ENCODE results near the gene PPIP5K2. TPM values are rescaled to one million over a fixed set of nuclear protein-coding genes. Genes with fewer than 3 reads are reported as not detected.

The PPIP5K2 gene
- total and polyA plus RNA-seq, 9 donors, result 17.8 to 63.3 (median 45.4) TPM

- no peak overlapping the region for H3K27ac ChIP-seq
- TF ChIP-seq CTCF (IDR thresholded peaks at IDR 0.05), result no peak
- TF ChIP-seq EP300 (IDR thresholded peaks at IDR 0.05), result no peak
- TF ChIP-seq POLR2A (IDR thresholded peaks at IDR 0.05), result no peak
- H3K27me3 ChIP-seq, result no peaks in the 10 kb centered on the region
- H3K4me1 ChIP-seq (ENCODE audit: insufficient read depth), result no peaks in the 10 kb centered on the region
- intact Hi-C loops (cut with DNase I), result no loop called here
- H3K9me3 ChIP-seq, result no peaks in the 10 kb centered on the region
- no peak for DNase-seq
- no peak overlapping the region for H3K4me3 ChIP-seq
- H3K36me3 ChIP-seq, result no peaks in the 10 kb centered on the region
Observed at GRCh38 chr5:103244398-103244797, 124.3 kb downstream of the PPIP5K2 start.

- no peaks in the 10 kb centered on the region for H3K9me3 ChIP-seq
- H3K27me3 ChIP-seq, result no peaks in the 10 kb centered on the region
- DNase-seq, result no peak
- 92 to 95% (median 94%) methylated on average over 4 of the region's 4 CpGs for WGBS, 3 donors
- no peaks in the 10 kb centered on the region for H3K4me1 ChIP-seq (ENCODE audit: insufficient read depth)
- no peak overlapping the region for H3K4me3 ChIP-seq
- intact Hi-C loops (cut with DNase I), result no loop called here
- no peaks in the 10 kb centered on the region for H3K36me3 ChIP-seq
- no peak overlapping the region for H3K27ac ChIP-seq
- TF ChIP-seq CTCF (IDR thresholded peaks at IDR 0.05), result no peak
- no peak for TF ChIP-seq EP300 (IDR thresholded peaks at IDR 0.05)
- TF ChIP-seq POLR2A (IDR thresholded peaks at IDR 0.05), result no peak
Observed at GRCh38 chr5:103245761-103246160, 125.7 kb downstream of the PPIP5K2 start.

- intact Hi-C loops (cut with DNase I), result no loop called here
- H3K9me3 ChIP-seq, result no peaks in the 10 kb centered on the region
- TF ChIP-seq EP300 (IDR thresholded peaks at IDR 0.05), result no peak
- no peak for TF ChIP-seq CTCF (IDR thresholded peaks at IDR 0.05)
- no peak for TF ChIP-seq POLR2A (IDR thresholded peaks at IDR 0.05)
- no peak overlapping the region for H3K27ac ChIP-seq
- no peak overlapping the region for H3K4me3 ChIP-seq
- 91 to 100% (median 97%) methylated on average over 1 of the region's 1 CpG for WGBS, 3 donors
- no peaks in the 10 kb centered on the region for H3K4me1 ChIP-seq (ENCODE audit: insufficient read depth)
- no peaks in the 10 kb centered on the region for H3K27me3 ChIP-seq
- H3K36me3 ChIP-seq, result no peaks in the 10 kb centered on the region
- no peak for DNase-seq
Observed at GRCh38 chr5:103247118-103247517, 127.0 kb downstream of the PPIP5K2 start.

- no peak for TF ChIP-seq CTCF (IDR thresholded peaks at IDR 0.05)
- TF ChIP-seq EP300 (IDR thresholded peaks at IDR 0.05), result no peak
- no peak for TF ChIP-seq POLR2A (IDR thresholded peaks at IDR 0.05)
- Histone ChIP-seq H3K4me3 (no peak overlapping the region), H3K36me3 (no peaks in the 10 kb centered on the region), H3K9me3 (no peaks in the 10 kb centered on the region), H3K27ac (no peak overlapping the region), H3K4me1 (ENCODE audit: insufficient read depth) (no peaks in the 10 kb centered on the region), H3K27me3 (no peaks in the 10 kb centered on the region)
- no peak for DNase-seq
- intact Hi-C loops (cut with DNase I), result no loop called here
- WGBS, 3 donors, result 88 to 91% (median 89%) methylated on average over 2 of the region's 2 CpGs
Observed at GRCh38 chr5:103249068-103249467, 129.0 kb downstream of the PPIP5K2 start.

- DNase-seq, result no peak
- no peak for TF ChIP-seq POLR2A (IDR thresholded peaks at IDR 0.05)
- no peak for TF ChIP-seq CTCF (IDR thresholded peaks at IDR 0.05)
- no peak for TF ChIP-seq EP300 (IDR thresholded peaks at IDR 0.05)
- no peak overlapping the region for H3K27ac ChIP-seq
- no peaks in the 10 kb centered on the region for H3K27me3 ChIP-seq
- no peaks in the 10 kb centered on the region for H3K4me1 ChIP-seq (ENCODE audit: insufficient read depth)
- intact Hi-C loops (cut with DNase I), result loop anchor here in 1 of 4 donors (5.0 kb wide), 1 partner anchor 298 kb away; no protein-coding TSS in a partner anchor
- H3K36me3 ChIP-seq, result no peaks in the 10 kb centered on the region
- H3K9me3 ChIP-seq, result no peaks in the 10 kb centered on the region
- H3K4me3 ChIP-seq, result no peak overlapping the region
- WGBS, 3 donors, result 0 to 97% (median 0%) methylated on average over 1 of the region's 1 CpG
Observed at GRCh38 chr5:103254921-103255320, 134.8 kb downstream of the PPIP5K2 start.
